MG63 (cell line): ENCODE results near the gene PSMG3. TPM values are rescaled to one million over a fixed set of nuclear protein-coding genes. Genes with fewer than 3 reads are reported as not detected.
"Not testable (repeated sequence)": the region's sequence is repeated elsewhere in the genome, so short reads cannot be mapped to it uniquely, and the experiment has no call there.

ENCODE experiments used
- DNase-seq: peaks from one replicate; pipeline ENCODE4 v3.0.0-alpha.2; 2020
- H3K27me3 ChIP-seq: fragments of 250-450 bp; sonication (Bioruptor Pico); 2 replicates; pipeline ENCODE4 v1.5.1; 2020; ENCODE audit warnings: mild to moderate bottlenecking, moderate library complexity
- H3K36me3 ChIP-seq: fragments of 250-450 bp; sonication (Bioruptor Pico); 2 replicates; pipeline ENCODE4 v1.5.1; 2020; ENCODE audit warnings: mild to moderate bottlenecking, moderate library complexity
- H3K4me3 ChIP-seq: fragments of 250-450 bp; sonication (Bioruptor Pico); 2 replicates; pipeline ENCODE4 v1.5.1; 2020; ENCODE audit warnings: mild to moderate bottlenecking, moderate library complexity
- H3K9me3 ChIP-seq: fragments of 250-450 bp; sonication (Bioruptor Pico); 2 replicates; pipeline ENCODE4 v1.5.1; 2020; ENCODE audit warnings: mild to moderate bottlenecking, moderate library complexity
- total RNA-seq: library from RNA; depleted of rRNA; stranded (reverse); fragments of >200 nt; shearing (Covaris generic); gene quantifications from 2 replicates; pipeline ENCODE4 v1.2.3, GENCODE V29; 2014; ENCODE audit warnings: low replicate concordance

PSMG3 gene
- total RNA-seq, 1 experiment from 2014 or later: 95.1 TPM

- Histone ChIP-seq H3K4me3 (no peak overlapping the region), H3K36me3 (no peaks in the 10 kb centered on the region), H3K9me3 (no peaks in the 10 kb centered on the region), H3K27me3 (no peaks in the 10 kb centered on the region)
- no peak for DNase-seq
Measured at GRCh38 chr7:1586827-1587705, 17.2 kb upstream of the PSMG3 start.

GRCh38 chr7:1586126-1586826, 16.4 kb upstream of the PSMG3 start:
- Histone ChIP-seq H3K9me3 (no peaks in the 10 kb centered on the region), H3K27me3 (no peaks in the 10 kb centered on the region), H3K4me3 (no peak overlapping the region), H3K36me3 (no peaks in the 10 kb centered on the region)
- no peak for DNase-seq

GRCh38 chr7:1585142-1585981, 15.5 kb upstream of the PSMG3 start:
- DNase-seq: no peak
- Histone ChIP-seq H3K27me3 (no peaks in the 10 kb centered on the region), H3K9me3 (no peaks in the 10 kb centered on the region), H3K4me3 (no peak overlapping the region), H3K36me3 (no peaks in the 10 kb centered on the region)

GRCh38 chr7:1584700-1585099, 14.9 kb upstream of the PSMG3 start:
- DNase-seq: no peak
- Histone ChIP-seq H3K4me3 (no peak overlapping the region), H3K36me3 (no peaks in the 10 kb centered on the region), H3K27me3 (no peaks in the 10 kb centered on the region), H3K9me3 (no peaks in the 10 kb centered on the region)

- H3K27me3 ChIP-seq, H3K4me3 ChIP-seq, H3K36me3 ChIP-seq, H3K9me3 ChIP-seq, DNase-seq: not testable (repeated sequence)
Measured at GRCh38 chr7:1583241-1583930, 13.6 kb upstream of the PSMG3 start.

GRCh38 chr7:1580422-1581030, 10.7 kb upstream of the PSMG3 start:
- H3K4me3 ChIP-seq: no peak overlapping the region
- no peaks in the 10 kb centered on the region for H3K9me3 ChIP-seq
- H3K27me3 ChIP-seq: no peaks in the 10 kb centered on the region
- no peaks in the 10 kb centered on the region for H3K36me3 ChIP-seq
- no peak for DNase-seq

- Histone ChIP-seq H3K9me3 (no peaks in the 10 kb centered on the region), H3K36me3 (no peaks in the 10 kb centered on the region), H3K27me3 (no peaks in the 10 kb centered on the region), H3K4me3 (no peak overlapping the region)
- peak; percentile 64 for DNase-seq
Measured at GRCh38 chr7:1579481-1580421, 9.9 kb upstream of the PSMG3 start.

GRCh38 chr7:1578513-1578912, 8.7 kb upstream of the PSMG3 start:
- Histone ChIP-seq H3K36me3 (no peaks in the 10 kb centered on the region), H3K9me3 (no peaks in the 10 kb centered on the region), H3K4me3 (no peak overlapping the region), H3K27me3 (no peaks in the 10 kb centered on the region)
- DNase-seq: no peak

- DNase-seq: no peak
- Histone ChIP-seq H3K36me3 (no peaks in the 10 kb centered on the region), H3K4me3 (no peak overlapping the region), H3K9me3 (no peaks in the 10 kb centered on the region), H3K27me3 (no peaks in the 10 kb centered on the region)
Measured at GRCh38 chr7:1576521-1577253, 6.9 kb upstream of the PSMG3 start.

- no peaks in the 10 kb centered on the region for H3K27me3 ChIP-seq
Measured at GRCh38 chr7:1575809-1576208, 6.0 kb upstream of the PSMG3 start.

GRCh38 chr7:1572111-1572822, 2.4 kb upstream of the PSMG3 start:
- DNase-seq: no peak
- Histone ChIP-seq H3K27me3 (no peaks in the 10 kb centered on the region), H3K9me3 (no peaks in the 10 kb centered on the region), H3K36me3 (peaks cover 10% of the 10 kb centered on the region), H3K4me3 (no peak overlapping the region)

More at GRCh38 chr7:1575809-1576208, 6.0 kb upstream of the PSMG3 start:
- H3K9me3 ChIP-seq: no peaks in the 10 kb centered on the region
- DNase-seq: no peak
- no peaks in the 10 kb centered on the region for H3K36me3 ChIP-seq
- no peak overlapping the region for H3K4me3 ChIP-seq

GRCh38 chr7:1569440-1569832, 396 bp downstream of the PSMG3 start:
- Histone ChIP-seq H3K9me3 (no peaks in the 10 kb centered on the region), H3K27me3 (no peaks in the 10 kb centered on the region), H3K4me3 (peak overlapping the region; percentile 98), H3K36me3 (peaks cover 27% of the 10 kb centered on the region)
- DNase-seq: no peak

- no peaks in the 10 kb centered on the region for H3K27me3 ChIP-seq
- H3K36me3 ChIP-seq: peaks cover 27% of the 10 kb centered on the region
- peak; percentile 80 for DNase-seq
- peak overlapping the region; percentile 98 for H3K4me3 ChIP-seq
- H3K9me3 ChIP-seq: no peaks in the 10 kb centered on the region
Measured at GRCh38 chr7:1569016-1569415, 816 bp downstream of the PSMG3 start.

- DNase-seq: peak; percentile 93
- no peaks in the 10 kb centered on the region for H3K9me3 ChIP-seq
- H3K36me3 ChIP-seq: peaks cover 27% of the 10 kb centered on the region
- peak overlapping the region; percentile 98 for H3K4me3 ChIP-seq
- no peaks in the 10 kb centered on the region for H3K27me3 ChIP-seq
Measured at GRCh38 chr7:1567896-1568510, 1.8 kb downstream of the PSMG3 start.
